ENCODE data around the gene SNCAIP.

The SNCAIP gene

GRCh38 chr5:122402955-122403685 is 91.1 kb downstream of the SNCAIP start:
- DNase-seq = no peak

- DNase-seq = no peak
These were observed 92.0 kb downstream of the SNCAIP start for GRCh38 chr5:122404018-122404417.

GRCh38 chr5:122404653-122405362 is 92.8 kb downstream of the SNCAIP start:
- no peak for DNase-seq

GRCh38 chr5:122405751-122406150 is 93.7 kb downstream of the SNCAIP start:
- no peak for DNase-seq

GRCh38 chr5:122406181-122406580 is 94.1 kb downstream of the SNCAIP start:
- no peak for DNase-seq

DNA sequence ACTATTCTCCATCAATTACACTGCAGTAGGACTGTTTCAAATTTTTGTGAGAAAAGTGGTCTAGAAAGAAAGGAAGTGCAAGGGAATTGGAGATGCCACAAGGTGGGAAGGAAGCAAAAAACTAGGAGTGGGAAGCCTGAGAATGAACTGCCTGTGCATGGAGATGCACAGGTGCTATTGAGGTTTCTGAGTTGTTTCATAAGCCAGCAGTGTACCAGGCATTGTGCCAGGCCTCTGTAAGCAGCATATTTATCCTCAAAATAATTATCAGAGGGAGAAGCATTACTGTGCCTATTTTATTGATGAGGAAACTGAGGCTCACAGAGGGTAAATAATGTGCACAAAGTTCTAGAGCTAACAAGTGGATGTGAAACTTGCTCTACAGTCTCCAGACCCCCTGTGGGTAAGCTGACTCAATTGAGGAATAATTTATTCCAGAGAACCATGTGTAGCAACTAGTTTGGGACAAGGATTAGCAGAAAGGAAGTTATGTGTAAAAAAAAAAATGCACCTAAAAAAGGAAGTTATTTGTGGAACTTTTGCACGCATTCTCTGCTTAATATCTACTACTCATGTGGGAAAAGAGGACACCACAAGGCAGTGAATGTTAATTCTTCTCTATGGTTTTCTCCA is 96.7 kb downstream of the SNCAIP start:
- no peak for DNase-seq

- DNase-seq = no peak
These were observed 100.9 kb downstream of the SNCAIP start for GRCh38 chr5:122412966-122413365.

DNA sequence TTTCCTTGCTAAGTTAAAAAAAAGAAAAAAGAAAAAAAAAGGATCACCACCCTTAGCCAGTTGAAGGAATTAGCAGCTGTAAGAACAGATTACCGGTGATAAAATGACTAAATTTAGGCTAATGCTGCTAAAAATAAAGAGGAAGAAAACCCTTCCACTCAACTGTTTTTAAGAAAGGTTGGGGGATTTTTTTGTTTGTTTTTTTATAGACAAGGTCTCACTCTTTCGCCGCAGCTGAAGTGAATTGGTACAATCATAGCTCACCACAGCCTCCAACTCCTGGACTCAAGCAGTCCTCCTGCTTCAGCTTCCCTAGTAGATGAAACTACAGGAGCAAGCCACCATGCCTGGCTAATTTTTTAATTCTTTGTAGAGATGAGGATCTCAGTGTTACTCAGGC is 101.7 kb downstream of the SNCAIP start:
- no peak for DNase-seq

GRCh38 chr5:122415030-122415800 is 103.2 kb downstream of the SNCAIP start:
- no peak for DNase-seq

GRCh38 chr5:122415801-122416120 is 103.7 kb downstream of the SNCAIP start:
- no peak for DNase-seq

- DNase-seq = no peak
These were observed 107.3 kb downstream of the SNCAIP start for GRCh38 chr5:122419142-122419894.

DNA sequence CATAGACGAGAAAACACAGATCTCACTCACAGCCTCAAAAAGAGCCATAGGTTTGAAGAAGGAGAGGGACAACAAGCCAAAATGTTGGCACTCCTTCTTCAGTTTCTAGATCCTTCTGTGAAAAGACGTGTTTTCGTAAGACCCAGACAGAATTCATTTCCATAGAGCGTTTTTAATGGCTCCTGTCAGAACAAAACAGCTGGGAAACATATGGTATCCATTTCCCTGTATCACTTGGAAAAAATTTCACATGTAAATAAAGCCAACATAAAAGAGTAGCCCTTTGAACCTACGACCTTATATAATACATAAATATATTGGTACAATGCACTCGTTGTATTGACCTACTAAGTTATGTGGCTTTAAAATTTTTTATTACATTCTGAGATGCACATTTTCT is 108.1 kb downstream of the SNCAIP start:
- DNase-seq = no peak

GRCh38 chr5:122420537-122421236 is 108.7 kb downstream of the SNCAIP start:
- DNase-seq = no peak

DNA sequence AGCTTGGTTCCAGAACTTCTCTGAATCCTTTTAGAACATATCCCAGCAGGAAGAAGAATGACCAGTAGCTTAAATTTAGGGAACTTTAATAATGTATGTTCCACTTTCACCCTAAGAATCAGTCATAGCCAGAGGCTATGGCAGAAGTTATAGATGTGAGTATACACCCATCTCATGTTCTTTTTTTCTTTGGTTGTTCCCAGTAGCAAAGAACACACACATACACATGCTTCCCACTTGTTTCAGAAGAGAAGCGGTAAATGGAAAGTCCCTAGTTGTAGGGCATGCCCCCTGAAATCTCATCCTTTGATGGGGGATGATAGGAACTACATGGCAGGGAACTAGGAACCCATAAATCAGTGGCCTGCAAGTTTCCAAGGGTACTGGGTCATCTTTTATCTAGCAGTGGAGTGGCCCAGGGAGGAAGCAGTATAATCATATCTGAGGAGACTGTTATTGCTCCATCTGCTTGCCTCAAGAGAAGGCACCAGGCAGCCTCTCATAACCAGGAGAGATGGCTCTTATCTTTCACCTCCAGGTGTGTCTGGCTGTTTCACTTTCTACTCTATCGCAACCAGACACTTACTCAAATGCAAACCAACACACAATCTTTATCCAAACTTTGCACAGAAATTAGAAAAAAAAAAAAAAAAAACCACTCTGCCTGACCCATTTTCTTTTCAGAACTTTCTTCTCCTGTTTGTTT is 109.5 kb downstream of the SNCAIP start:
- no peak for DNase-seq

DNA sequence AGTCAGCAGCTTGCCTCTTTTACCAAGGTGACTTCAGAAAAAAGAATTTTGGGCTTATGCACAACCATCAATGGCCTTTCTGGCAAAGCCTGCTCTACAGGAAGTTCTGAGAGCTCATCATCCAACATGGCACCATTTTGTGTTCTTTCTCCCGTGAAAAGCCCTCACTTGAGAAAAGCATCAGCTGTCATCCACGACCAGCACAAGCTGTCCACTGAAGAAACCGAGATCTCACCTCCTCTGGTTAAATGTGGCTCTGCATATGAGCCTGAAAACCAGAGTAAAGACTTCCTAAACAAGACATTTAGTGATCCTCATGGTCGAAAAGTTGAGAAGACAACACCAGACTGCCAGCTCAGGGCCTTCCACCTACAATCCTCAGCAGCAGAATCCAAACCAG is 111.2 kb downstream of the SNCAIP start:
- no peak for DNase-seq

GRCh38 chr5:122424132-122424531 is 112.1 kb downstream of the SNCAIP start:
- no peak for DNase-seq

DNA sequence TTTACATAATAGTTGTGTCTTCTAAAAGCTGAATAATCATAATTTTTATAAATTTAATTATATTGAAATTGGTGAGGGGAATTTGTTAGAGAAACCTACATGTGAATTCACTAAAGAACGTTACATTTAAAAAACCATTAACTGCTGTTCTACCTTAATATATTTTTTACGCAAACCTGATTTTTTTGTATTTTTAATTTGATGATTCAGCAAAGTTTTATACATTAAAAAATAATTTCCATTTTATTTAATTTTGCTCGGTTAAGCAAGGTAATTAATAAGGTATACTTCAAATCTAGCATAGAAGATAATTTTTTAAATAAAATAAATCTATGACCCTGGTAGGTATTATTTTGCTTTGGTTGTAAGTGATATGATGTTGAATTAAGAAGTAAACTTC is 114.3 kb downstream of the SNCAIP start:
- DNase-seq = no peak

- DNase-seq = no peak
These were observed 115.6 kb downstream of the SNCAIP start for GRCh38 chr5:122427621-122428020.

GRCh38 chr5:122429545-122430318 is 117.7 kb downstream of the SNCAIP start:
- DNase-seq = no peak

DNA sequence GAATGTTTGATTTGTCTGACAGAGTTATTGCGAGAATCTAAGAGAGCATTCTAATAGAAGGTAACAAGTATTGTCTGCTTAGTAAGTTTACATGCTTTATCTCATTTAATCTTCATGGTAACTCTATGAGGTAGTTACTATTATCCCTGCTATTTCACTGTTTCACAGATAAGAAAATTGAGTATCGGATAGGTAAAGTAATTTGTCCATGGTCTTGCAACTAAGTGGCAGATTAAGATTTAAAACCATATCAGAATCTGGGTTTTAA is 118.2 kb downstream of the SNCAIP start:
- DNase-seq = no peak

DNA sequence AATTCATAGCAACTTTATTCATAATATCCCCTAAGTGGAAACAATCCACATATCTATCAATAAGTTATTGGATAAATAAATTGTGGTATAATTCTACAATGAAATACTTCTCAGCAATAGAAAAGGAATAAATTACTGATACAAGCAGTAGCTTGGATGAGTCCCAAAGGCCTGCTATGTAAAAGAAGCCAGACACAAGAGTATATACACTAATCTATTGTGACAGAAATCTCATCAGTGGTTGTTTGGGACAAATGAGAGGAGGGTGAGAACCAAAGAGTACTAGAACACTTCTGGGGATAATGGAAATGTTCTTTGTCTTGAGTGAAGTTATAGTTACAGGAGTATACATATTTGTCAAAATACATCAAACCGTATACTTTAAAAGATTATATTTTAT is 119.3 kb downstream of the SNCAIP start:
- DNase-seq = no peak
